NCI-H82 (cell line): Measurements from ENCODE around the gene SIRT7.
A peak's percentile ranks its signal among the peaks of the same experiment; 100 is the strongest.

ENCODE experiments used
- DNase-seq: peaks from one replicate; lab custom pipeline; 2025; lab: John Stamatoyannopoulos, UW

Gene SIRT7

GRCh38 chr17:81885869-81886548 lies 32.0 kb downstream of the SIRT7 start:
- no peak for DNase-seq

DNA sequence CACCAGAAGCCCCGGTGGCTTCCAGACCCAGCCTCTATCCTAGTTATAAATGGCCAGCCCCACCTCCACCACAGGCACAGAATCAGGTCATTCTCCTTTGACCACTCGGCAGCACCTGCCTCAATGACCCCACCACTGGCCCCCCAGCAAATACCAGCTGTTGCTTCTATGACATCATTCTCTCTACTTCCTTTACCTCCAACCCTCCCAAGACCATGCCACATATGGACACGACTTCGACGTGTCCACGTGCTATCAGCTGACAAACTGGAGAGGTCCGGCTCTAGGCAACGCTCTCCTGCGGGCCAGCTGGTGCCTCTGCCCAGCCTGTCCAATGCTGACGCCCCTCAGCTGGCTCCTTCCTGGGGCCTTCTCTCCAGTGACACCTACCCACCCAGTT lies 32.5 kb downstream of the SIRT7 start:
- DNase-seq: no peak

GRCh38 chr17:81884968-81885367 lies 33.0 kb downstream of the SIRT7 start:
- no peak for DNase-seq

GRCh38 chr17:81884520-81884919 lies 33.5 kb downstream of the SIRT7 start:
- no peak for DNase-seq

GRCh38 chr17:81879121-81879520 lies 38.9 kb downstream of the SIRT7 start:
- no peak for DNase-seq

DNA sequence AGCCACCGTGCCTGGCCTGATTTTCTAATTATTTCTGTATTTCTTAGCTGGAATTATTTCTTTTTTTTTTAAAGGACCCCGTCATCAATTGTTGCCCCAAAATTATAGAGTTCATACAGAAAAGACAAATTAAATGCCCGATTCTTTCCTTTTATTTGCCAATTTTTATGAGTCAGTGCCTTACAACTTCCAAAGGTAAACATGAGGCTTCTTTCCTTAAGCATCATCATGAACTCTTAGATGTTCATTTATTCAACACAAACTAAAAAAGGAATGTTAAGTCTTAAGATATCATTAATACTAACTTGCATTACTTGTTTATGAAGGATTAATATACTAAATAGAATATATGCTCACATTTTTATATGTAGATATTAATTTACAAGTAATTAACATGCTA lies 39.7 kb downstream of the SIRT7 start:
- DNase-seq: no peak

DNA sequence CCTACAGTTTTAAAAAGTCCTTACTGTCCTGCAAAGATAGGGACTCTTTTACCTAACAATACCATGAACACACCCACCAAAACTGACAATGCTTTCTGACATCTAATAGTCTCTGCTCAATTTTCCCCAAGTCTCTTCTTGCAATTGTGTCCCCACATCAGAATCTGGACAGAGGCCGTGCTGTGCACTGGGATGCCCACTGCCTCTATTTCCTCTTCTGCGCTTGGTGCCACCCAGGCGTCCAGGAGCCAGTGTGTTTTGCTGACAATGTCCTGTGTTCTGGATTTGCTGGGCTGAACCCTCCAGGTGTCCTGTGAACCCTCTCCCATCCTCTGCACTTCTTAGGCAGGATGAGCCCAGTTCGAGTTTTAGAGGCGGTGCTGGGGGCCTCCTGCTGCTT lies 40.4 kb downstream of the SIRT7 start:
- DNase-seq: no peak

DNA sequence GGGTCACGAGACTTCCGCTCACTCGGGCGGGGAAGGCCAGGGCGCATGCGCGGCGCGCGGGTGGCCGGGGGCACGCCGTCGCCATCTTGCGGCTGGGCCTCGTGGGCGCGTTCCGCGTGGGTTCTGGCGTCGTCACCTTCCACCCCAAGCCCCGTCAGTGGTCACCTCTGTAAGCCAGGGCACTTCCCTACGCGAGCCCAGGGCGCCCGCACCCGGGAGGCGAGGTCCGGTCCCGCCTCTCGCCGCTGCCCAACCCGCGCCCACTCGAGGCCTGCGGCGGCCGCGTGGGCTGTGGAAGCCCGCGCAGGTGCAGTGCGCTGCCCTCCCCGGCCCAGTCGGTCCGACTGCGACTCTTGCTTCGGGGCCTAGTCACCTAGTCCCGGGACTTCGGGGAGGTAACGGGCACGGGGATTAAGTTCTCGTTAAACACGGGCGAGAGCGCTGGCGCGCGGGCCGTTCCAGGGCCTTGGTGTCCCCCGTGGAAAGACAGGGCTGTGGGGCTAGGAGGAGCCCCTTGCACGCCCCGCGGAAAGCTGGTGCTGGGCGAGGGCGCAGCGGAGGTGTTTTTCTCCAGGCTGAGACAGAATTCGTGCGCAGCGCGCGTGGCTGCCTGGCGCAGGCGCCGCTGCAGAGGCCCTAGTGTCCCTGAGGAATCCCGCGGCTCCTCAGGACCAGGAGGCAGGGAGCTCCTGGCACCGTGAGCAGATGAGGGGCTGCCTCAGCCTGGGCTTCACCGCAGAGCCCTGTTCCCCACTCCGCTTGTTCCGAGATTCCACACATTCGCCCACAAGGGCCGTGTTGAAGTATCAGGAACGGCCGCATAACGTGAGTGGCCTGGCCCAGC lies 46.4 kb downstream of the SIRT7 start:
- peak; percentile 93 for DNase-seq

GRCh38 chr17:81870981-81871386 lies 47.0 kb downstream of the SIRT7 start, which contains the start of gene ARHGDIA:
TSS of gene ARHGDIA (minus strand) at chr17:81871337. CDS start at chr17:81869930, 1,407 bp downstream.
- no peak for DNase-seq

DNA sequence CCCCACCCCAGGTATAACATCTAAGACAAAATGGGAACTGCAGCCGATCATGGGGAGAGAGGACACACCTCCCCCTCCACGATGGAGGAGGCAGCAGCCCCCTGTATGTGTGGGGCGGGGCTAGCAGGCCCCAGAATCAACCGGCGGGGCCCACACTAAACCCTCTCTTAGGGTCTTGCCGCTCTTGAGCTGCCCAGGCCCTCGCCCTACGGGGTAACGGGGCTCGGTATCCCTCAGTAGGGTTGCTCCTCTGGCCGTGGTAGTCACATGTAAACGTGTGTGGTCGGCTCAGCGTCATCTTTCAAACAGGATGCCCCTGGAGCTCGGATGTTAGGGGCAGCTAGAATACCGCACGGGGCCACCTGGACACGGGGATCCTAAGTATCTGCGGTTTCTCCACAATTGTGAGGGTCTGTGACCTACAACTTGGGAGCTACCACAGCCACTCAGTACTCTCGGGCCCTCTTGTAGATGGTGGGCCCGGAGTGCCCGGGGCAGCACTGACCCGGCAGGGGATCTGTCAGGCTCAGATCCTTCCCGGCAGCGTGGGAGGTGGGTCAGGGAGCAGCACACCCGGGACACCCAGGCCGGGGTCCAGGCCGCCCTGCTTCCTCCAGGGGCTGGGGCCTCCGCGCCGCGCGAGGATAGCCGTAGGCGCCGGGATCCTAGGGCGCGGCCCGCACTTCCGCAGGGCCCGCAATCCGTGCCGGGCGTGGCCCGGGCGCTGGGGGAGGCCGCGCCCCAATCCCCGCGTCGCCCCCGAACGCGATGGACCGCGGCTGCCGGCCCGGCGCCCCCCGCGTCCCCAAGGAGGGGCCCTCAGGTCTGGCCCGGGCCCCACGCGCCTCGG lies 47.6 kb downstream of the SIRT7 start:
- DNase-seq: peak; percentile 75

DNA sequence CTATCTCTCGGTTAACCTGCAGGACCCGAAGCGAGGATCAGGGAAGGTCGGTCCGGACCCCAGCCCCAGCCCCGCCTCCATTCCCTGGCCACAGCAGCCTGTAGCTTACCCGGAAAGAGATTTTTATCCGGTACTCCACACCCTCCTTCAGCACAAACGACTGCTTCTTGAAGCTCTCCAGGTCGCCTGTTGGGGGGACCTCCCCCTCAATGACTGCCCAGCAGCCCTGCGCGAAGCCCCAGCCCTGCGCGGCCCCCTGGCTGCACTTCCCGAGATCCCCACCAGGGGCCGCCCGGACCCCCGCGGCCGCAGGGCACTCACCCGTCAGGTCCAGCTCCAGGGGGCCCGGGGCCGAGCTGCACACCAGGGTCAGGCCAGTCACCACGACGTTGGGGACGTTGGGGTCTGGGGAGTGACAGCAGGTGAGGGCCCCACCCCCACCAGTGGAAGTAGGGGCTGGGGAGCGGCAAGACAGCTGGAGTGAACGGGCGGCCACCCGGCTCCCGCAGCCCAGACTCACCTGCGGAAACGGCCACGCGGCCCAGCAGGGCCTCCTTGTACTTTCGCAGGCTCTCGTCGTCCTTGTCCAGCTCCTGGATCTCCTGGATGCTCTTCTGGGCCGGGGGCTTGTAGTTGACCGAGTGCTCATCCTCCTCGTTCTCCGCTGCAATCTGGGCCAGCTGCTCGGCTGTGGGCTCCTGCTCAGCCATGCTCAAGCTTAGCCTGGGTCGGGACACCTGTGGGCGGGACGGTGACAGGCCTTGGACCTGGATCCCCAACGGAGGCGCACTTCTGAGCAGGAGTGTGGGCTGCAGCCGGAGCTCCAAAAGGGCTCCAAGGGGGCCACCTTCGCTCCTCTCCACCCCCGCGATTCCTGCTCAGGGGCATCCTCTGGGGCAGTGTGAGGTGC lies 48.5 kb downstream of the SIRT7 start:
- peak; percentile 75 for DNase-seq

- peak; percentile 55 for DNase-seq
Measured at GRCh38 chr17:81868674-81869220, 49.2 kb downstream of the SIRT7 start.

GRCh38 chr17:81867991-81868673 lies 49.8 kb downstream of the SIRT7 start:
- DNase-seq: peak; percentile 52

DNA sequence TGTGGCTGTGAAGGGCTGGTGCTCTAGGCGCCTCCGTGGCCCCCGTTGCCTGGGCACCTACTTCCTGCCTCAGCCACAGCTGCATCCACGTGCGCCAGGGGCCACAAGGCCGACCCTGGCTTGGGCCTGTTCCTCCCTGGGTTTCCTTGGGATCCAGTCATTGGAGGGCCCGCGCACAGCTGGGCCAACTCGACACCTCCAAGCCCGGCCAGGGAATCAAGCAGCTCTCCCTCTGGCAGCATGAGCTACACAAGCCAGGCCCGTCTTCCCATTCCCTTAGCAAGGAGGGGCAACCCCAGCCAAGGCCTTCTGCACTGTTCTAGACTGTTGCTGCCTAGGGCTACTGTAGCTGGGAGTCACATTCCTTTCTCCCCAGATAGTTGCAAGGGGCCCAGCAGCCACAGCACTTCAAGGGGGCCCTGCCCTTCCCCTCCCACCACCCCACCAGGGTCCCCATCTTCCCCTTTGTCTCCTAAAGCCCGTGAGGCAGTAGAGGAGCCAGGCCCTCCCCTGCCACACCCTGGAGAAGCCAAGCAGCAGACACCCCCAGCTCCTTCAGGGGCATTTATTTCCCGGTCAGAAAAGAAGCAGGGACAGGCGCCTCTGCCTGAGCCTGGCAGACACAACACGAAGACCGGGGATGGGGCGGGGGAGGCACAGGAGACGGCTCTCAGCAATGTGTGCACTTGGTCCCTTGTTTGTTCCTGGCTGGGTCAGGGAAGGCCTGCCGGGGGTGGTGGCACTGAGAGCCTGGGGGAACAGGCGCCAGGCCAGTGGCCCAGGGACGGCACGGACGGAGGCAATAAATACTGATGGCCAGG lies 50.6 kb downstream of the SIRT7 start:
- DNase-seq: peak; percentile 65

GRCh38 chr17:81866440-81867169 lies 51.4 kb downstream of the SIRT7 start:
- DNase-seq: peak; percentile 59

GRCh38 chr17:81865733-81866439 lies 52.1 kb downstream of the SIRT7 start:
- peak; percentile 59 for DNase-seq

GRCh38 chr17:81865358-81865732 lies 52.6 kb downstream of the SIRT7 start:
- no peak for DNase-seq
